Measurements from ENCODE around the gene KIF2B. TPM values are rescaled to one million over a fixed set of nuclear protein-coding genes. Genes with fewer than 3 reads are reported as not detected.

Gene KIF2B
- total and polyA plus RNA-seq, 2 experiments from 2014 or later = 0.08 TPM; not detected in 1

- no peak overlapping the region for H3K4me3 Mint-ChIP-seq
- Histone ChIP-seq H3K27ac (ENCODE audit: low read depth) (no peak overlapping the region), H3K9me2 (ENCODE audit: insufficient read depth) (no peaks in the 10 kb centered on the region; the same call in 1 of the 2 replicates), H3K4me1 (ENCODE audit: insufficient read depth) (no peaks in the 10 kb centered on the region), H3K27me3 (ENCODE audit: insufficient read depth) (no peaks in the 10 kb centered on the region), H3K36me3 (ENCODE audit: insufficient read depth) (no peaks in the 10 kb centered on the region), H3K79me2 (replicated peaks; ENCODE audit: insufficient read depth) (no peaks in the 10 kb centered on the region), H3K4me3 (no peak overlapping the region), H4K20me1 (replicated peaks; ENCODE audit: insufficient read depth) (no peaks in the 10 kb centered on the region), H3K4me2 (no peak overlapping the region), H2AFZ (no peak overlapping the region), H3F3A (replicated peaks; ENCODE audit: low read depth) (no peaks in the 10 kb centered on the region)
- H3K36me3 Mint-ChIP-seq (ENCODE audit: low read depth) = no peaks in the 10 kb centered on the region
- H3K27ac Mint-ChIP-seq = no peak overlapping the region
- ATAC-seq (no peak), DNase-seq (ENCODE audit: low spot score) (no peak)
- no peaks in the 10 kb centered on the region for H3K4me1 Mint-ChIP-seq
- TF ChIP-seq, protein P1, sequence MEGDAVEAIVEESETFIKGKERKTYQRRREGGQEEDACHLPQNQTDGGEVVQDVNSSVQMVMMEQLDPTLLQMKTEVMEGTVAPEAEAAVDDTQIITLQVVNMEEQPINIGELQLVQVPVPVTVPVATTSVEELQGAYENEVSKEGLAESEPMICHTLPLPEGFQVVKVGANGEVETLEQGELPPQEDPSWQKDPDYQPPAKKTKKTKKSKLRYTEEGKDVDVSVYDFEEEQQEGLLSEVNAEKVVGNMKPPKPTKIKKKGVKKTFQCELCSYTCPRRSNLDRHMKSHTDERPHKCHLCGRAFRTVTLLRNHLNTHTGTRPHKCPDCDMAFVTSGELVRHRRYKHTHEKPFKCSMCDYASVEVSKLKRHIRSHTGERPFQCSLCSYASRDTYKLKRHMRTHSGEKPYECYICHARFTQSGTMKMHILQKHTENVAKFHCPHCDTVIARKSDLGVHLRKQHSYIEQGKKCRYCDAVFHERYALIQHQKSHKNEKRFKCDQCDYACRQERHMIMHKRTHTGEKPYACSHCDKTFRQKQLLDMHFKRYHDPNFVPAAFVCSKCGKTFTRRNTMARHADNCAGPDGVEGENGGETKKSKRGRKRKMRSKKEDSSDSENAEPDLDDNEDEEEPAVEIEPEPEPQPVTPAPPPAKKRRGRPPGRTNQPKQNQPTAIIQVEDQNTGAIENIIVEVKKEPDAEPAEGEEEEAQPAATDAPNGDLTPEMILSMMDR (conservative IDR thresholded peaks at IDR 0.05; ENCODE audit: low read depth in 2 of 2) = no peak
- TF ChIP-seq ZNF462 (CRISPR knock-in tag; IDR thresholded peaks at IDR 0.05) = no peak
- no peak for TF ChIP-seq EZH2 (IDR thresholded peaks at IDR 0.05; ENCODE audit: low read depth, unreplicated experiment)
- no peak for TF ChIP-seq POLR2AphosphoS5 (IDR thresholded peaks at IDR 0.05; ENCODE audit: low read depth)
- TF ChIP-seq, protein P2, sequence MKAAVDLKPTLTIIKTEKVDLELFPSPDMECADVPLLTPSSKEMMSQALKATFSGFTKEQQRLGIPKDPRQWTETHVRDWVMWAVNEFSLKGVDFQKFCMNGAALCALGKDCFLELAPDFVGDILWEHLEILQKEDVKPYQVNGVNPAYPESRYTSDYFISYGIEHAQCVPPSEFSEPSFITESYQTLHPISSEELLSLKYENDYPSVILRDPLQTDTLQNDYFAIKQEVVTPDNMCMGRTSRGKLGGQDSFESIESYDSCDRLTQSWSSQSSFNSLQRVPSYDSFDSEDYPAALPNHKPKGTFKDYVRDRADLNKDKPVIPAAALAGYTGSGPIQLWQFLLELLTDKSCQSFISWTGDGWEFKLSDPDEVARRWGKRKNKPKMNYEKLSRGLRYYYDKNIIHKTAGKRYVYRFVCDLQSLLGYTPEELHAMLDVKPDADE (IDR thresholded peaks at IDR 0.05) = no peak
- TF ChIP-seq ZNF331 (CRISPR knock-in tag; IDR thresholded peaks at IDR 0.05; ENCODE audit: low read depth) = no peak
- TF ChIP-seq NANOG (IDR thresholded peaks at IDR 0.05; ENCODE audit: borderline replicate concordance) = no peak
- no peak for TF ChIP-seq STAT1 (IDR thresholded peaks at IDR 0.05; ENCODE audit: unreplicated experiment)
- TF ChIP-seq ZNF114 (CRISPR knock-in tag; IDR thresholded peaks at IDR 0.05) = no peak
- TF ChIP-seq, protein P3, sequence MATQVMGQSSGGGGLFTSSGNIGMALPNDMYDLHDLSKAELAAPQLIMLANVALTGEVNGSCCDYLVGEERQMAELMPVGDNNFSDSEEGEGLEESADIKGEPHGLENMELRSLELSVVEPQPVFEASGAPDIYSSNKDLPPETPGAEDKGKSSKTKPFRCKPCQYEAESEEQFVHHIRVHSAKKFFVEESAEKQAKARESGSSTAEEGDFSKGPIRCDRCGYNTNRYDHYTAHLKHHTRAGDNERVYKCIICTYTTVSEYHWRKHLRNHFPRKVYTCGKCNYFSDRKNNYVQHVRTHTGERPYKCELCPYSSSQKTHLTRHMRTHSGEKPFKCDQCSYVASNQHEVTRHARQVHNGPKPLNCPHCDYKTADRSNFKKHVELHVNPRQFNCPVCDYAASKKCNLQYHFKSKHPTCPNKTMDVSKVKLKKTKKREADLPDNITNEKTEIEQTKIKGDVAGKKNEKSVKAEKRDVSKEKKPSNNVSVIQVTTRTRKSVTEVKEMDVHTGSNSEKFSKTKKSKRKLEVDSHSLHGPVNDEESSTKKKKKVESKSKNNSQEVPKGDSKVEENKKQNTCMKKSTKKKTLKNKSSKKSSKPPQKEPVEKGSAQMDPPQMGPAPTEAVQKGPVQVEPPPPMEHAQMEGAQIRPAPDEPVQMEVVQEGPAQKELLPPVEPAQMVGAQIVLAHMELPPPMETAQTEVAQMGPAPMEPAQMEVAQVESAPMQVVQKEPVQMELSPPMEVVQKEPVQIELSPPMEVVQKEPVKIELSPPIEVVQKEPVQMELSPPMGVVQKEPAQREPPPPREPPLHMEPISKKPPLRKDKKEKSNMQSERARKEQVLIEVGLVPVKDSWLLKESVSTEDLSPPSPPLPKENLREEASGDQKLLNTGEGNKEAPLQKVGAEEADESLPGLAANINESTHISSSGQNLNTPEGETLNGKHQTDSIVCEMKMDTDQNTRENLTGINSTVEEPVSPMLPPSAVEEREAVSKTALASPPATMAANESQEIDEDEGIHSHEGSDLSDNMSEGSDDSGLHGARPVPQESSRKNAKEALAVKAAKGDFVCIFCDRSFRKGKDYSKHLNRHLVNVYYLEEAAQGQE (IDR thresholded peaks at IDR 0.05; ENCODE audit: unreplicated experiment) = no peak
- no peak for TF ChIP-seq JUNB (IDR thresholded peaks at IDR 0.05; ENCODE audit: unreplicated experiment)
- no peaks in the 10 kb centered on the region for H3K27me3 Mint-ChIP-seq (ENCODE audit: insufficient read depth, low read depth, poor library complexity)
- H3K9me3 Mint-ChIP-seq = no peaks in the 10 kb centered on the region; the same call in 2 of the 3 replicates
Observed at GRCh38 chr17:53791551-53791950, 31.2 kb upstream of the KIF2B start.

Data from GM23338 (cell line).